ENCODE measurements around the gene CITED4.
"Not testable (repeated sequence)": the region's sequence is repeated elsewhere in the genome, so short reads cannot be mapped to it uniquely, and the experiment has no call there.

Gene CITED4

GRCh38 chr1:40862008-40862863 is at the start of gene CITED4:
Gene CITED4 (minus strand): TSS chr1:40862363. CDS start chr1:40862127, 236 bp downstream.
- DNase-seq = peak; percentile 96

- DNase-seq = no peak
Observed at GRCh38 chr1:40911105-40911504, 48.9 kb upstream of the CITED4 start.

- no peak for DNase-seq
Observed at GRCh38 chr1:40909281-40909680, 47.1 kb upstream of the CITED4 start.

GRCh38 chr1:40908350-40908749 is 46.2 kb upstream of the CITED4 start:
- DNase-seq = no peak

GRCh38 chr1:40907899-40908298 is 45.7 kb upstream of the CITED4 start:
- no peak for DNase-seq

GRCh38 chr1:40906781-40907400 is 44.7 kb upstream of the CITED4 start:
- DNase-seq = no peak

- no peak for DNase-seq
Observed at GRCh38 chr1:40905061-40905460, 42.9 kb upstream of the CITED4 start.

- DNase-seq = no peak
Observed at GRCh38 chr1:40903106-40903505, 40.9 kb upstream of the CITED4 start.

- DNase-seq = no peak
Observed at GRCh38 chr1:40901886-40902852, 40.0 kb upstream of the CITED4 start.

GRCh38 chr1:40899230-40899870 is 37.2 kb upstream of the CITED4 start:
- DNase-seq = no peak

- no peak for DNase-seq
Observed at GRCh38 chr1:40898431-40898901, 36.3 kb upstream of the CITED4 start.

- no peak for DNase-seq
Observed at GRCh38 chr1:40897513-40897912, 35.4 kb upstream of the CITED4 start.

- no peak for DNase-seq
Observed at GRCh38 chr1:40896482-40896881, 34.3 kb upstream of the CITED4 start.

GRCh38 chr1:40895601-40896000 is 33.4 kb upstream of the CITED4 start:
- no peak for DNase-seq

GRCh38 chr1:40894858-40895257 is 32.7 kb upstream of the CITED4 start:
- not testable (repeated sequence) for DNase-seq

- DNase-seq = no peak
Observed at GRCh38 chr1:40894455-40894854, 32.3 kb upstream of the CITED4 start.

- DNase-seq = no peak
Observed at GRCh38 chr1:40893946-40894345, 31.8 kb upstream of the CITED4 start.

GRCh38 chr1:40892354-40892753 is 30.2 kb upstream of the CITED4 start:
- no peak for DNase-seq

- DNase-seq = no peak
Observed at GRCh38 chr1:40890771-40891170, 28.6 kb upstream of the CITED4 start.

- DNase-seq = no peak
Observed at GRCh38 chr1:40887652-40888051, 25.5 kb upstream of the CITED4 start.

- DNase-seq = no peak
Observed at GRCh38 chr1:40887012-40887378, 24.8 kb upstream of the CITED4 start.

- DNase-seq = no peak
Observed at GRCh38 chr1:40886318-40887011, 24.3 kb upstream of the CITED4 start.
